WERI-Rb-1 (cell line): ENCODE measurements around the gene ENPP1.

Source experiments
- DNase-seq: peaks from one replicate; pipeline ENCODE4 v3.0.0-alpha.2; 2020
- H3K27ac ChIP-seq: fragments of 250-450 bp; sonication (Bioruptor Pico); 2 replicates; pipeline ENCODE4 v1.5.1; 2020; ENCODE audit warnings: mild to moderate bottlenecking, moderate library complexity
- H3K27me3 ChIP-seq: fragments of 250-450 bp; sonication (Bioruptor Pico); 2 replicates; pipeline ENCODE4 v1.5.1; 2021; ENCODE audit warnings: mild to moderate bottlenecking, low read depth, moderate library complexity; ENCODE audit not compliant: insufficient read depth, severe bottlenecking
- H3K36me3 ChIP-seq: fragments of 250-450 bp; sonication (Bioruptor Pico); 2 replicates; pipeline ENCODE4 v1.5.1; 2020; ENCODE audit warnings: mild to moderate bottlenecking, moderate library complexity
- H3K4me3 ChIP-seq: 2 replicates; pipeline ENCODE4 v1.5.1; 2011; ENCODE audit warnings: low read depth, mild to moderate bottlenecking, control low read depth, low read length
- H3K9me3 ChIP-seq: fragments of 250-450 bp; sonication (Bioruptor Pico); 2 replicates; pipeline ENCODE4 v1.5.1; 2021; ENCODE audit warnings: mild to moderate bottlenecking, moderate library complexity; ENCODE audit not compliant: severe bottlenecking
- TF ChIP-seq, protein P1 (sequence below): IDR thresholded peaks from 2 replicates; pipeline ENCODE4 v1.5.1; 2011; ENCODE audit warnings: low read depth, mild to moderate bottlenecking, control low read depth, inconsistent platforms, low read length

ENPP1 gene

DNA sequence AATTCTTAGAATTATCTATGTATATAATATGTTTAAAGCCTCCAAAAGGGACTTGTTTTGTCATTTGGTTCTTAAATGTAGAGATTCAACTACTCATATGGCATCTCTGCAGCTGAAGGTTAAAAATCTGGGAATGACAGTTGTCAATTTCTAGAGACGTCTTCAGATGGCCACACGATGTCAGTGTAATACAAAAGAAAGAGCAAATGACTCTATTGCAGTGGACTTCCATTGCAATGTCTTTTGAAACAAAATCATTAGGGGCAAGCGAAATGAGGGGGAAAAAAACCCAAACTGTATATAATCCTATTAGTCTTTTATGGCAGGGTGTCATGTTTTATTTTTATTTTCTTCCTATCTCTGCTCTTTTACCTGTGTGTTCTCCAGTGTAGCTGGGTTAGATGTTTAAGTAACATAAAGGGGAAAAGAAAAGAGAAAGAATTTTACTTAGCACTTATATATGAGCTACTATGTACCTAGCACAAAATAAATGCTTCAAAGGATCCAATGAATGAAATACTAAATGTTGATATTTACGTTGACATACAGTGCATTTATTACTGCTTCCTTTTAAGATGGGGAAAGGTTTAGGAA, 117.2 kb downstream of the ENPP1 start:
- Histone ChIP-seq H3K27ac (no peak overlapping the region), H3K4me3 (no peak overlapping the region), H3K9me3 (no peaks in the 10 kb centered on the region), H3K36me3 (no peaks in the 10 kb centered on the region), H3K27me3 (peaks cover 9% of the 10 kb centered on the region)
- no peak for DNase-seq
- TF ChIP-seq, protein P1, sequence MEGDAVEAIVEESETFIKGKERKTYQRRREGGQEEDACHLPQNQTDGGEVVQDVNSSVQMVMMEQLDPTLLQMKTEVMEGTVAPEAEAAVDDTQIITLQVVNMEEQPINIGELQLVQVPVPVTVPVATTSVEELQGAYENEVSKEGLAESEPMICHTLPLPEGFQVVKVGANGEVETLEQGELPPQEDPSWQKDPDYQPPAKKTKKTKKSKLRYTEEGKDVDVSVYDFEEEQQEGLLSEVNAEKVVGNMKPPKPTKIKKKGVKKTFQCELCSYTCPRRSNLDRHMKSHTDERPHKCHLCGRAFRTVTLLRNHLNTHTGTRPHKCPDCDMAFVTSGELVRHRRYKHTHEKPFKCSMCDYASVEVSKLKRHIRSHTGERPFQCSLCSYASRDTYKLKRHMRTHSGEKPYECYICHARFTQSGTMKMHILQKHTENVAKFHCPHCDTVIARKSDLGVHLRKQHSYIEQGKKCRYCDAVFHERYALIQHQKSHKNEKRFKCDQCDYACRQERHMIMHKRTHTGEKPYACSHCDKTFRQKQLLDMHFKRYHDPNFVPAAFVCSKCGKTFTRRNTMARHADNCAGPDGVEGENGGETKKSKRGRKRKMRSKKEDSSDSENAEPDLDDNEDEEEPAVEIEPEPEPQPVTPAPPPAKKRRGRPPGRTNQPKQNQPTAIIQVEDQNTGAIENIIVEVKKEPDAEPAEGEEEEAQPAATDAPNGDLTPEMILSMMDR, result peak; percentile 27; the same call in 1 of the 2 replicates

DNA sequence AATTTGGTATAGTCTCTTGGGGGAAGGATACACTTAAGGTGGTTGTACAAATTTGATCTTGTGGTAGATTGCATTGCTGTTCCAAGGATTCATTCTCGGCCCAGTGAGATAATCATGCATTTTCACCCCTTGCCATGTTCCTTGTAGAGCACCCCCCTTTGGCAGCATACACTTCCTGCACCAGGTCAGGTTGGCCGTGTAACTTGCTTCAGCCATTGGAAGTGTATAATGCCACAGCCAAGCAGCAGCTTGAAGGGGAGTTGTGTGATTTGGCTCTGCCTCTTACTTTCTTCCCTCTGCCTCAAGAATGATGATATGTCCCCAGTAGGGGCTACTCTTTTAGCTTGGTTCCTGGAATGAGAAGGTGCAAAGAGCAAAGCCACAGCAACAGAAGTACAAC, 121.4 kb downstream of the ENPP1 start:
- Histone ChIP-seq H3K27me3 (peaks cover 33% of the 10 kb centered on the region), H3K27ac (no peak overlapping the region), H3K4me3 (no peak overlapping the region), H3K36me3 (no peaks in the 10 kb centered on the region), H3K9me3 (no peaks in the 10 kb centered on the region)
- DNase-seq, result peak; percentile 8
- TF ChIP-seq, protein P1, result peak; percentile 26; the same call in 1 of the 2 replicates

DNA sequence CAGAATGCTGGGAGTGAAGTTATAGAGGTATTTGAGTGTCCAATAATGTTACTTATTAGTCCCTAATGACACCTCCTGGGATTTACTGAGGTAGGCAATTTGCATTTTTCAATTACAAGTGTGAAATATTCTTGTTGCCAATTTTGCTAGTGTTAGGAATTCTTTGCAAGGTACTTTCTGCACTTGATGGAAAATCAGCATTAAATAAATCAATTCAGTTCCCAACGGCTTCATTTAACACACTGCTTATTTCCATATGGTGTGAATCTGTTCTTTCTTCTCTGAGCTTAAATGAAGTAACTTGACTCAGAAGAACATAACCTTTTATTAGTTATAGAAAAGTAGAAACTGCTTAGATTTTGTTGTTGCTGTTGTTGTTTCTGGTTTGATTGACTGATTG, 122.2 kb downstream of the ENPP1 start:
- TF ChIP-seq, protein P1, result no peak

DNA sequence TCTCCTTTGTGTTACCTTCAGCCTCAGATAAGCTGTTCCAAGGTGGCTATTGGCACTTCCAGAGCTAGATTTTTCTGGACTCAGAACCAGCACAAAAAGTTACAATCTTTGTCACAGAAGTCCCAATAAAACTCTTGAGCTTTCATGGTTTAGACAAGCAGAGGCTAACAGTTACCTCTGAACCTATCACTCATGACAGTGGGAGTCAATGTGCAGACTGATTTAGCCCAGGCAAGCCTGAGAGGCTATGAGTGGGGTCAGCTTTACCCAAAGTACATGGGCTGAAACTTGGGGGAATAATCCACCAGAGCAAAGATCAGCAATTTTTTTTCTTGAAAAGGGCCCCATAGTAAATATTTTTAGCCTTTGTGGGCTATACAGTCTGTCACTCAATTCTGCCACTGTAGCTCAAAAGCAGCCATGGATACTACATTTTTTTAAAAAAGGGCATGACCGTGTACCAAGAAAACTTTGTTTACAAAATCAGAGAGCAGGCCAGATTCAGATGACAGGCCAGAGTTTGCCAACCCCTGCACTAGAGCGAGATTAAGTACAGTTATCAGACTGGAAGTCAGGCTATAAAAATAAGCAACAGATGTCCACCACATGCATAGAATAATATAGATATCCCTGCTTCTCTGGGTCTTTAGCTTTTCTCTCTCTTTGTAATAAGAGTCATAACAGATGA, 123.4 kb downstream of the ENPP1 start:
- H3K27ac ChIP-seq, result no peak overlapping the region
- DNase-seq, result no peak

More for the DNA sequence above, 122.2 kb downstream of the ENPP1 start:
- H3K36me3 ChIP-seq, result no peaks in the 10 kb centered on the region
- no peak overlapping the region for H3K4me3 ChIP-seq
- no peak overlapping the region for H3K27ac ChIP-seq
- peaks cover 36% of the 10 kb centered on the region for H3K27me3 ChIP-seq
- no peak for DNase-seq
- H3K9me3 ChIP-seq, result no peaks in the 10 kb centered on the region

DNA sequence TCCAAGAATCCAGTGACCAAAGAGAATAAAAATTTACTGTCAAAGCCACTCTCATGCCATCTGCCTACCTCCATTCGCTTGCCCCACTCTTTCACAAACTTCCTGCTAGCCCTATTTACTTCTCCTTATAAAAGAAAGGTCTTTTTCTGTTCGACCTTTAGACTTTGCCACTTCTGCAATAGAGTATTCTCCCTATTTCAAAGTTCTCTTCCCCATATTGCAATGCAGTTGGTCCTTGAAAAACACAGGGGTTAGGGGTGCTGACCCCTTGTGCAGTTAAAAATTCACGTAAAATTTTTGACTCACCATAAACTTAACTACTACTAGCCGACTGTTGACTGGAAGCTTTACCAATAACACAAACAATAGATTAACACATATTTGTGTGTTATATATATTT, 128.3 kb downstream of the ENPP1 start:
- no peak for DNase-seq
- Histone ChIP-seq H3K9me3 (no peaks in the 10 kb centered on the region), H3K27me3 (peaks cover 53% of the 10 kb centered on the region), H3K27ac (no peak overlapping the region), H3K4me3 (no peak overlapping the region), H3K36me3 (no peaks in the 10 kb centered on the region)
- TF ChIP-seq, protein P1, result no peak

More for the DNA sequence above, 123.4 kb downstream of the ENPP1 start:
- TF ChIP-seq, protein P1, result no peak
- Histone ChIP-seq H3K27me3 (peaks cover 47% of the 10 kb centered on the region), H3K36me3 (no peaks in the 10 kb centered on the region), H3K9me3 (no peaks in the 10 kb centered on the region), H3K4me3 (no peak overlapping the region)
